ENCODE measurements around the gene CNKSR1. TPM values are rescaled to one million over a fixed set of nuclear protein-coding genes. Genes with fewer than 3 reads are reported as not detected.

Gene CNKSR1
- total and polyA plus RNA-seq, 2 of the 4 experiments (the other 2 are of a cell fraction): 0.43 TPM; not detected in 1

- DNase-seq (no peak), ATAC-seq (ENCODE audit: low read depth) (no peak)
- Histone ChIP-seq H2BK15ac (ENCODE audit: low read depth, low read length) (no peak overlapping the region), H2AK9ac (replicated peaks; ENCODE audit: low read depth, low read length, poor library complexity) (no peak overlapping the region), H3K4ac (ENCODE audit: low read depth, low read length) (no peak overlapping the region), H4K20me1 (ENCODE audit: insufficient read depth, low read length) (no peaks in the 10 kb centered on the region), H3K27ac (ENCODE audit: insufficient read depth, low read length) (no peak overlapping the region), H3K36me3 (ENCODE audit: control insufficient read depth, insufficient read depth, low read length) (no peaks in the 10 kb centered on the region), H4K8ac (ENCODE audit: low read depth in 2 of 2, low read length in 2 of 2) (no peak overlapping the region), H3K27me3 (ENCODE audit: control insufficient read depth, insufficient read depth, low read length) (peaks cover 8% of the 10 kb centered on the region), H2AK5ac (ENCODE audit: low read depth, low read length) (no peak overlapping the region), H3K4me3 (ENCODE audit: insufficient read depth, low read depth, low read length) (no peak overlapping the region), H3K4me1 (ENCODE audit: control insufficient read depth, insufficient read depth, low read length) (no peaks in the 10 kb centered on the region), H3K18ac (ENCODE audit: low read depth, low read length) (no peak overlapping the region), H3K9ac (ENCODE audit: low read depth, low read length) (no peak overlapping the region), H3K9me1 (ENCODE audit: insufficient read depth, low read length) (no peaks in the 10 kb centered on the region), H4K91ac (ENCODE audit: insufficient read depth, low read depth, low read length) (no peak overlapping the region), H3K14ac (replicated peaks; ENCODE audit: low read depth, low read length) (no peak overlapping the region), H3K9me3 (ENCODE audit: control insufficient read depth, insufficient read depth, low read length) (no peaks in the 10 kb centered on the region), H4K5ac (ENCODE audit: low read depth, low read length) (no peak overlapping the region), H3K79me1 (ENCODE audit: low read depth in 1 of 2, low read length in 2 of 2) (no peaks in the 10 kb centered on the region), H3K4me2 (ENCODE audit: low read depth, low read length) (no peak overlapping the region), H2BK20ac (ENCODE audit: low read depth, low read length) (no peak overlapping the region), H2BK5ac (ENCODE audit: low read depth, low read length, poor library complexity, severe bottlenecking) (no peak overlapping the region), H3K56ac (ENCODE audit: extremely low read depth, insufficient read depth, low read length) (no peak overlapping the region), H3K23ac (ENCODE audit: low read depth, low read length) (no peak overlapping the region), H2BK120ac (ENCODE audit: low read depth, low read length) (no peak overlapping the region), H2AFZ (replicated peaks; ENCODE audit: low read length, poor library complexity) (no peak overlapping the region)
- TF ChIP-seq SMC3 (IDR thresholded peaks at IDR 0.05; ENCODE audit: low read depth, low read length): no peak
- no peak for TF ChIP-seq USF2 (IDR thresholded peaks at IDR 0.05; ENCODE audit: low read depth, low read length)
- no peak for TF ChIP-seq RAD21 (IDR thresholded peaks at IDR 0.05; ENCODE audit: low read length)
- no peak for TF ChIP-seq MXI1 (IDR thresholded peaks at IDR 0.05; ENCODE audit: borderline replicate concordance, low read depth, low read length)
- TF ChIP-seq CTCF (conservative IDR thresholded peaks at IDR 0.05; ENCODE audit: low read depth, low read length): no peak
- TF ChIP-seq CHD1 (IDR thresholded peaks at IDR 0.05; ENCODE audit: low read depth, low read length): no peak
- TF ChIP-seq NFE2L2 (IDR thresholded peaks at IDR 0.05; ENCODE audit: low read depth, low read length): no peak
- TF ChIP-seq BHLHE40 (IDR thresholded peaks at IDR 0.05; ENCODE audit: low read depth, low read length): no peak
- no peak for TF ChIP-seq MAZ (IDR thresholded peaks at IDR 0.05; ENCODE audit: borderline replicate concordance, low read depth, low read length)
- no peak for TF ChIP-seq POLR2A (IDR thresholded peaks at IDR 0.05; ENCODE audit: low read depth, low read length)
- ChIA-PET POLR2A (ENCODE audit: unreplicated experiment) (no interaction called here), CTCF (interaction anchor here (0.6 kb wide), 1 partner anchor 14 kb away, joined by 3 read pairs; no protein-coding TSS in a partner anchor)
- intact Hi-C loops (cut with micrococcal nuclease): no loop called here
- dilution Hi-C loops (cut with HindIII; ENCODE audit: low sequenced_read_pairs, unreplicated experiment): no loop called here
- no TSS peak for BruUV-seq (replicated peaks)
- in situ Hi-C loops (cut with MboI; ENCODE audit: low sequenced_read_pairs): no loop called here
- WGBS, 2 experiments (ENCODE audit: extremely low coverage in 2 of 2, insufficient read length in 1 of 2): no CpG with 5 or more reads among the region's 3 CpGs
Observed at GRCh38 chr1:26134466-26134865, 42.8 kb upstream of the CNKSR1 start.

Measured in IMR-90 (cell line).